ENCODE results near the gene FOCAD. TPM values are rescaled to one million over a fixed set of nuclear protein-coding genes. Genes with fewer than 3 reads are reported as not detected.

The FOCAD gene
- total RNA-seq, 1 experiment from 2014 or later = 40.7 TPM

- TF ChIP-seq, protein P1, sequence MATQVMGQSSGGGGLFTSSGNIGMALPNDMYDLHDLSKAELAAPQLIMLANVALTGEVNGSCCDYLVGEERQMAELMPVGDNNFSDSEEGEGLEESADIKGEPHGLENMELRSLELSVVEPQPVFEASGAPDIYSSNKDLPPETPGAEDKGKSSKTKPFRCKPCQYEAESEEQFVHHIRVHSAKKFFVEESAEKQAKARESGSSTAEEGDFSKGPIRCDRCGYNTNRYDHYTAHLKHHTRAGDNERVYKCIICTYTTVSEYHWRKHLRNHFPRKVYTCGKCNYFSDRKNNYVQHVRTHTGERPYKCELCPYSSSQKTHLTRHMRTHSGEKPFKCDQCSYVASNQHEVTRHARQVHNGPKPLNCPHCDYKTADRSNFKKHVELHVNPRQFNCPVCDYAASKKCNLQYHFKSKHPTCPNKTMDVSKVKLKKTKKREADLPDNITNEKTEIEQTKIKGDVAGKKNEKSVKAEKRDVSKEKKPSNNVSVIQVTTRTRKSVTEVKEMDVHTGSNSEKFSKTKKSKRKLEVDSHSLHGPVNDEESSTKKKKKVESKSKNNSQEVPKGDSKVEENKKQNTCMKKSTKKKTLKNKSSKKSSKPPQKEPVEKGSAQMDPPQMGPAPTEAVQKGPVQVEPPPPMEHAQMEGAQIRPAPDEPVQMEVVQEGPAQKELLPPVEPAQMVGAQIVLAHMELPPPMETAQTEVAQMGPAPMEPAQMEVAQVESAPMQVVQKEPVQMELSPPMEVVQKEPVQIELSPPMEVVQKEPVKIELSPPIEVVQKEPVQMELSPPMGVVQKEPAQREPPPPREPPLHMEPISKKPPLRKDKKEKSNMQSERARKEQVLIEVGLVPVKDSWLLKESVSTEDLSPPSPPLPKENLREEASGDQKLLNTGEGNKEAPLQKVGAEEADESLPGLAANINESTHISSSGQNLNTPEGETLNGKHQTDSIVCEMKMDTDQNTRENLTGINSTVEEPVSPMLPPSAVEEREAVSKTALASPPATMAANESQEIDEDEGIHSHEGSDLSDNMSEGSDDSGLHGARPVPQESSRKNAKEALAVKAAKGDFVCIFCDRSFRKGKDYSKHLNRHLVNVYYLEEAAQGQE (IDR thresholded peaks at IDR 0.05; ENCODE audit: low read depth) = no peak
- no peak for TF ChIP-seq SIN3A (IDR thresholded peaks at IDR 0.05; ENCODE audit: low read depth)
- TF ChIP-seq POLR2A (IDR thresholded peaks at IDR 0.05; ENCODE audit: borderline replicate concordance, extremely low read depth, insufficient read depth, insufficient read length) = no peak
- TF ChIP-seq ZFX (IDR thresholded peaks at IDR 0.05) = no peak
Measured at GRCh38 chr9:20921362-20921761, 237.3 kb downstream of the FOCAD start (continued).

GRCh38 chr9:20925256-20926045 is 241.4 kb downstream of the FOCAD start:
- POLR2A ChIA-PET = no interaction called here
- intact Hi-C loops (cut with micrococcal nuclease) = loop anchor here (10.0 kb wide), 1 partner anchor 401 kb away; no protein-coding TSS in a partner anchor
- no peak for ATAC-seq
- Histone ChIP-seq H3K27ac (ENCODE audit: low read depth, low read length) (no peak overlapping the region), H3K4me1 (ENCODE audit: control insufficient read depth in 1 of 2, insufficient read depth in 2 of 2, low read length in 2 of 2) (no peaks in the 10 kb centered on the region), H3K4me3 (replicated peaks in 1 of 2; ENCODE audit: low read depth in 1 of 2, low read length in 2 of 2) (no peak overlapping the region), H4K20me1 (ENCODE audit: insufficient read depth) (no peaks in the 10 kb centered on the region), H3K9me2 (ENCODE audit: insufficient read depth) (no peaks in the 10 kb centered on the region), H2AFZ (ENCODE audit: low read depth, low read length, poor library complexity, severe bottlenecking) (no peak overlapping the region), H3K9ac (ENCODE audit: low read length) (no peak overlapping the region), H3K27me3 (ENCODE audit: insufficient read depth, low read length) (no peaks in the 10 kb centered on the region), H3K4me2 (ENCODE audit: low read length) (no peak overlapping the region), H3K9me3 (ENCODE audit: control insufficient read depth in 1 of 2, insufficient read depth in 1 of 2, low read depth in 1 of 2, low read length in 2 of 2) (no peaks in the 10 kb centered on the region), H3K79me2 (ENCODE audit: insufficient read depth, low read length) (no peaks in the 10 kb centered on the region), H3K36me3 (ENCODE audit: control insufficient read depth in 1 of 2, insufficient read depth in 2 of 2, low read length in 2 of 2) (no peaks in the 10 kb centered on the region; a peak in 1 of 4 replicates)
- TF ChIP-seq, protein P2, sequence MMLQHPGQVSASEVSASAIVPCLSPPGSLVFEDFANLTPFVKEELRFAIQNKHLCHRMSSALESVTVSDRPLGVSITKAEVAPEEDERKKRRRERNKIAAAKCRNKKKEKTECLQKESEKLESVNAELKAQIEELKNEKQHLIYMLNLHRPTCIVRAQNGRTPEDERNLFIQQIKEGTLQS (IDR thresholded peaks at IDR 0.05) = no peak
- no peak for TF ChIP-seq ZFX (IDR thresholded peaks at IDR 0.05)
- TF ChIP-seq FOSL1 (IDR thresholded peaks at IDR 0.05; ENCODE audit: low read depth) = no peak
- no TSS peak for BruUV-seq (replicated peaks)
- RAD21 ChIA-PET (ENCODE audit: low non-redundant PET in 1 of 2, low total read pairs in 2 of 2, uncharacterized antibody in 2 of 2, unreplicated experiment in 2 of 2) = no interaction called here
- DNase-seq (ENCODE audit: low read depth, low spot score) = no peak
- CTCF ChIA-PET = no interaction called here

All from HCT116 (cell line).